Sciatic nerve (tissue), 2 donors: ENCODE measurements around the gene ANTXR2. TPM values are rescaled to one million over a fixed set of nuclear protein-coding genes. Genes with fewer than 3 reads are reported as not detected.
A peak's percentile ranks its signal among the peaks of the same experiment; 100 is the strongest.

Experiments used
- ATAC-seq: fragments of 200-7000 bp; cut with Tn5 transposase; one replicate; pipeline ENCODE4 v1.9.1; 2020; ENCODE audit warnings: mild to moderate bottlenecking, moderate library complexity
- DNase-seq: peaks from one replicate; pipeline ENCODE4 v3.0.0-alpha.2; 2020; ENCODE audit warnings: low spot score
- intact Hi-C: fragments of 100-400 bp; cut with DNase I; formaldehyde crosslinking; loops from one replicate; pipeline ENCODE4 v1.14.2; 2022
- total RNA-seq: library from RNA; stranded (reverse); fragmentation: NEBNext Ultra II Directional; extraction: Animal tissue kit (Norgen Biotek cat#: 25700); gene quantifications from one replicate; pipeline ENCODE4 v1.2.1, GENCODE V29; 2021
- donor health status: DM: no; HTN: no; CAD: no.
- donor health status: DM: no; HTN: no; CAD: no.

ANTXR2 gene
- total RNA-seq, 1 donor from 2014 or later, result 94.4 TPM

GRCh38 chr4:80072228-80072743 is 743 bp downstream of the ANTXR2 start:
- ATAC-seq (peak; percentile 59), DNase-seq (peak; percentile 77)
- intact Hi-C loops, result no loop called here

GRCh38 chr4:80071604-80072227 is 1.3 kb downstream of the ANTXR2 start:
- no peak for ATAC-seq
- intact Hi-C loops, result no loop called here
- DNase-seq, result no peak

GRCh38 chr4:80070880-80071603 is 2.0 kb downstream of the ANTXR2 start:
- intact Hi-C loops, result no loop called here
- DNase-seq, result no peak
- ATAC-seq, result no peak

GRCh38 chr4:80069837-80070731 is 2.9 kb downstream of the ANTXR2 start:
- intact Hi-C loops, result loop anchor here (5.0 kb wide), 2 partner anchors 93 to 1417 kb away; no protein-coding TSS in a partner anchor
- DNase-seq (no peak), ATAC-seq (no peak)

GRCh38 chr4:80069108-80069836 is 3.8 kb downstream of the ANTXR2 start:
- ATAC-seq (no peak), DNase-seq (no peak)
- intact Hi-C loops, result loop anchor here (5.0 kb wide), 2 partner anchors 92 to 1418 kb away; no protein-coding TSS in a partner anchor

- intact Hi-C loops, result loop anchor here (5.0 kb wide), 2 partner anchors 88 to 1422 kb away; no protein-coding TSS in a partner anchor
- DNase-seq, result no peak
- ATAC-seq, result no peak
Measured at GRCh38 chr4:80065601-80066000, 7.4 kb downstream of the ANTXR2 start.

DNA sequence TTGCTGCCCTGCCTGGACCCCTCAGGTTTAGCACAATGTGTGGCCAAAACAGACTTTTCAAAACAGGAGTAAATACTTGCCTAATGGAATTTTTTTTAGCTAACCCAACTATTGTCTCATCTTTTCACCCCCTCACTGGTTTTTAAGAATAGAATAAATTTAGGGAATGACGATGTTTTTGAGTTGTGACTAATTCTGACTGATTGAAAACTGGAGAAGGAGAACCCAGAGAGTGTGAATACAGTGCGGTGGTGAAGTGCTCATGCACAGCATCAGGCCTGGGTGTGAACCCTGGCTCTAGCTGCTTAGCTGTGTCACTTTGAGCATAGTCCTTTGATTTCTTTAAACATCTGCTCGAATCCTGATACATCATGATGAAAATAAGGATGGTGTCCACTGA is 10.5 kb downstream of the ANTXR2 start:
- ATAC-seq (peak; percentile 29), DNase-seq (no peak)
- intact Hi-C loops, result no loop called here

DNA sequence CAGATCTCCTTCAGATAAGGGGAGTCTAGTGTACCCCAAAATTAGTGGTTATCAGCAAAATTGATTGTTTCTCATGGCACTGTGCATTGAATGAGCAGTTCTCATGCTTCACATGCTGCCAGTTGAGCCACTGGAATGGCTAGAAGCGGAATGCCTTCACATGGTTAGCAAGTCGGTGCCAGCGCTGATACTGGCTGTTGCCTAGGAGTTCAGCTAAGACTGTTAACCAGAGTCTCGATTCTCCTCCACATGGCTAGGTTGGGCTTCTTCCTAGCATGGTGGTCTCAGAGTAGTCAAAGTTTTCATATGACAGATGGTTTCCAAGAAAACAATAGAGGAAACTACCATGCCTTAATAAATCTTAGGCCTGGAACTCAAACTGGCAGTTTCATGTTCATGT is 12.2 kb downstream of the ANTXR2 start:
- ATAC-seq, result no peak
- DNase-seq, result no peak
- intact Hi-C loops, result no loop called here

DNA sequence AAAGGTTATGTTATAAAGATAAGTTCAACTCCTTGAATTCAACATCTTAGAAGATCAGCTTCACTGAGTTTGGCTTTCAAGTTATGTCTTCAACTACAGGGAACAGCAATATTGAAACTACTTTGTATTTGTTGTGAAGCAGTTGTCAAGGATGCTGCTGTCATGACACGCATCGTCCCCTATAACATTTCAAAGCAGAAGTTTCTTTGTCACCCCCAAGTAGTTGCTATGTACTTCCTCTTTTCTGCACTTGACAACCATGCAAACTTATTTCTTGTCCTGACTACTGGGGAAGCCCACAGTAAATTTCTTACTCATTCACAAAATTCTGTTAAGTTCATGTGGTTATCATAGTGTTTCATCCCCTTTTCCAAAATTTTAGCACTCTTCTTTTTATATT is 14.3 kb downstream of the ANTXR2 start:
- intact Hi-C loops, result no loop called here
- ATAC-seq (peak; percentile 80), DNase-seq (no peak)

GRCh38 chr4:80054375-80054774 is 18.7 kb downstream of the ANTXR2 start:
- DNase-seq, result no peak
- intact Hi-C loops, result no loop called here

GRCh38 chr4:80053140-80053910 is 19.7 kb downstream of the ANTXR2 start:
- no peak for ATAC-seq
- DNase-seq, result no peak
- intact Hi-C loops, result no loop called here

More at GRCh38 chr4:80054375-80054774, 18.7 kb downstream of the ANTXR2 start:
- ATAC-seq, result no peak

GRCh38 chr4:80049813-80050534 is 23.1 kb downstream of the ANTXR2 start:
- DNase-seq, result no peak
- peak; percentile 94 for ATAC-seq
- intact Hi-C loops, result no loop called here

DNA sequence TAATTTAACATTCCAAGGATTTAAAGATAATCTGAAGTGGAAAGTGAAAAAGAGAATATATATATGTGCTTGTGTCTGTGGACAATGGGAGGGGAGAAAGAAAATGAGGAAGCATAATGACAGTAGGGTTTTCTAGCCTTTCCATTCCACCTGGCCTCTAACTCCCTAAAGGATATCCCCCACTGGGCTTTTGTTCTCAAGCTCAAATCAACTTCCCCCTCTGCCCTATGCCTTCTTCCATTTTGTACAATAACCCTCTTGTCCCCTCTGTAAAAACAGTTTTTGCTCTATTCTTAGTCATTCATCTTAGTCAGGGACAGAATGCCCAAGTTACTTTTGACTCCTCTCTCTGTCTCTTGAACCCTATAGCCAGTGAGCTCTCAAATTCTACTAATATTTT is 23.6 kb downstream of the ANTXR2 start:
- intact Hi-C loops, result no loop called here
- no peak for DNase-seq

DNA sequence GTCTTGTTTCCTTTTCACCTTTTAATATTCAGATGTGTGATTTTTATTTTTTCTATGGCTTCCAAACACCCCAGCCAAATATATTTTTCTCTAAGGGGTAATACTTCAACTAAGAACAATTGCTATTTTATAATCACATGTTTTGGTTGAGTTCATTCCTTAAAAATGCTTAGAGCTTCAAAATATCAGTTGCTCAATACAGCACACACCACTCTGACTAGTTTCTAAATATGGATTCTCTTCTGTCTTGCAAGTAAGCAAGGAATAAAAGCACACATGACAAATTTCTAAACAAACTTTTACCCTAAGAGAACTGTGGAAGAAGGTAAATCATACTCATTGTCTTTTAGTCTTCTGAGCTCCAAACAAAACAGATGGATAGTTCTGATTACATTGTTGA is 27.2 kb downstream of the ANTXR2 start:
- DNase-seq (no peak), ATAC-seq (peak; percentile 88)
- intact Hi-C loops, result no loop called here

More for the DNA sequence above, 23.6 kb downstream of the ANTXR2 start:
- ATAC-seq, result peak; percentile 3

DNA sequence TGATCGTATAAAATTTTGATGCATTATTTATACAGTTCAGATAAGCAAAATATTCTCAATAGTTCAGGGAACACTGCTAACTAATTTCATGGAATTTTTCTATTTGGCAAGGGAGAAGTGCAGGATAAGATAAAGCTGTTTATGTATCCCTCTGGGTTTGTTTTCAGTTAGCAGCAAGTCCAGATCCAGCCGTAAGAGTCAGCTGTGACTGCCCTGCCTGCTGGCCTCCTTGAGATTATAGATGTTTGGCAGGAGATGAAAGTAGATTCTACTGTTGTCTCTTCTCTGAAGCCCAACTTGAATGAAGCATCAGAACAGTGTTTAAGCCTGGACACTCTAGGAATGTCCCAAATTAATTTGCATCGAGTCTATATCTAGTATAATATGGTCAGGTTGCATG is 29.5 kb downstream of the ANTXR2 start:
- ATAC-seq, result peak; percentile 53
- intact Hi-C loops, result no loop called here

DNA sequence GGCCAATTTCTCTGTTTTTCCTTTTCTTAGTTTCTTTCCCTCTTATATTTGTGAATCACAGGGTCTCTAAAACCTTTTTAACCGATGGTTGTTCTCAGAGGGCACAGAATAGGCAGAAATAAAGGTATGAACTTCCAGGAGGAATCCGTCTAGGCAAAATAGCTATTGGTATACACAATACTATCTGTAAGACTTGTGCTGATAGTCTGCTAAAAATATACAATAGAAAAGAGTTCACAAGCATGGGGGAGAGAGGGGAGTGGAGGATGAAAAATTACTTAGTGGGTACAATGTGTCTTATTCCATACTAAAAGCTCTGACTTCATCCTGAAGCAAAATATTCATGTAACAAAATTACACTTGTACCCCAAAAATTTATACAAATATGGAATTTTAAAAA is 30.2 kb downstream of the ANTXR2 start:
- intact Hi-C loops, result no loop called here
- no peak for ATAC-seq
- DNase-seq, result no peak

More for the DNA sequence above, 29.5 kb downstream of the ANTXR2 start:
- no peak for DNase-seq

DNA sequence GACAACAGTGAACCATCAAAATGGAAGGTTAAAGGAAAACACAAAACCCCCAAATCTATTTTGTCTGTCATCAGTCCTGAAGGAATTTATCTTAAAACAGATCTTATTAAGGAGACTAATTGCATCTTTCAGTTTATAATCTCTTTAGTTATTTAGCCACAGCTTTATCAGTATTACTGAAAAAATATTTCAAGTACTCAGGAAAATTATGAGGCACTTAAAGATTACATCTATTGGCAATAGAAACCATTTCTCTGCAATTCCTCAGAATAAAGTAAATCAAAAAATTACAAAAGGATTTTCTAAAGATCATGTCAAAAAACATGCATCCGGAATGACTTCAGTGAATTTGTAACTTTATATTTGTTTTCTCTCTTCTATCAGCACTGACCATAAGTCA is 35.2 kb downstream of the ANTXR2 start:
- ATAC-seq, result no peak
- DNase-seq, result no peak
- intact Hi-C loops, result no loop called here
